HG03460 (cell line): ENCODE measurements around the gene EYA2.
"Not testable (repeated sequence)": the region's sequence is repeated elsewhere in the genome, so short reads cannot be mapped to it uniquely, and the experiment has no call there.

Experiments
- ATAC-seq: cut with Tn5 transposase; IDR thresholded peaks from one replicate; pipeline ENCODE4 v1.9.1; 2021; ENCODE audit not compliant: unreplicated experiment

Gene EYA2

DNA sequence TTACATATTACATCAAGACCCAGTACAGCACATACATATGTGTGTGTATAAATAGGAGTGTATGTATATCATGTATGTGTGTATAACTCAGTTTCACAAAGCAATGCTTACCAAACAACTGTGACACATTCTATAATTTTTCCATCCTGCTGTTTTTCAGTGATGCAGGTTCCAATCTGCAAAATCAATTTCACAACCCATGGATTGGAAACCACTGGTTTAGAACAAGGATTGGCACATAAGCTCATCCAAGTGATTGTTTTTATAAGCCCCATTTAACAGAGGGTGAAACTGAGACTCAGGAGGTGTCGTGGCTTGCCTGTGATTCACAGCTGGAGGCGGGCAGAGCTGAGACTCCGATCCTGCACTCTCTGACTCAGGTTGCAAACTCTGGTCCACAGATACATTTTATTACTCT, 303.6 kb downstream of the EYA2 start:
- ATAC-seq: no peak

DNA sequence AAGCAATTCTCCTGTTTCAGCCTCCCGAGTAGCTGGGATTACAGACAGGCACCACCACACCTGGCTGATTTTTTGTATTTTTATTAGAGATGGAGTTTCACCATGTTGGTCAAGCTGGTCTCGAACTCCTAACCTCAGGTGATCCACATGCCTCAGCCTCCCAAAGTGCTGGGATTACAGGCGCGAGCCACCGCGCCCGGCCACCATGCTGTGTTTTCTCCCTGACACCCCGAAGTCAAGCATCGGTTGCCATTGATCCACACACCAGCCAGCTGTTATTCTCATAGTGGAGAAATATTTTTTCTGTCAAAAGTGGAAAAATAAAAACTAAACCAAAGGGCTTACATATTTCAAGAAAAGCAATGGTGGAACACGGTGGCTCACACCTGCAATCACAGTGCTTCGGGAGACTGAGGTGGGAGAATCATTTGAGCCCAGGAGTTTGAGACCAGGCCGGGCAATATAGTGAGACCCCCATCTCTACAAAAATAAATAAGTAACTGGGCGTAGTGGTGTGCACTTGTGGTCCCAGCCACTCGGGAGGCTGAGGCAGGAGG, 304.4 kb downstream of the EYA2 start:
- ATAC-seq: no peak

DNA sequence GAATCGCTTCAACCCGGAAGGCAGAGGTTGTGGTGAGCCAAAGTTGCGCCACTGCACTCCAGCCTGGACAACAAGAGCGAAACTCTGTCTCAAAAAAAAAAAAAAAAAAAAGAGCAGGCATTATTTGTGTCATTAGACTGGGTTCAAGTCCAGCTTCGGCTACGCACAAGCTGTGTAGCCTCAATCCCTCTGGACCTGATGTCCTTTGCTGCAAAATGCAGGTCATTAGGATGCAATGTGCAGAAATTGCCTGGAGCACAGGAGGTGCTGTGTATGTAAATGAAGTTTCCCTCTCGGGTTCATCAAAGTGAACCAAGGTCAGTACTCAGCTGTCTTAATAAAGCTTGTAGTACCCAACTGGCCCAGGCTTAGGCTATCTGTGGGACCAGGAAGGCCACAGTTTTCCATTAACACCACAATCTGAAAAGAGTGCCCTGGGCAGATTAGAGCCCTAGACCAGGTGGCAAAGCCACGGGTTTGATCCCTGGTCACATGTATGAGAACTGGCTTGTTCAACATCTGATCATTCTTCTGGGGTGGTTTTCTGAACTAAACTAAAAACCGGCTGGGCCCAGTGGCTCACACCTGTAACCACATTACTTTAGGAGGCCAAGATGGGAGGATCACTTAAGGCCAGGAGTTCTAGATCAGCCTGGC, 306.6 kb downstream of the EYA2 start:
- ATAC-seq: no peak

DNA sequence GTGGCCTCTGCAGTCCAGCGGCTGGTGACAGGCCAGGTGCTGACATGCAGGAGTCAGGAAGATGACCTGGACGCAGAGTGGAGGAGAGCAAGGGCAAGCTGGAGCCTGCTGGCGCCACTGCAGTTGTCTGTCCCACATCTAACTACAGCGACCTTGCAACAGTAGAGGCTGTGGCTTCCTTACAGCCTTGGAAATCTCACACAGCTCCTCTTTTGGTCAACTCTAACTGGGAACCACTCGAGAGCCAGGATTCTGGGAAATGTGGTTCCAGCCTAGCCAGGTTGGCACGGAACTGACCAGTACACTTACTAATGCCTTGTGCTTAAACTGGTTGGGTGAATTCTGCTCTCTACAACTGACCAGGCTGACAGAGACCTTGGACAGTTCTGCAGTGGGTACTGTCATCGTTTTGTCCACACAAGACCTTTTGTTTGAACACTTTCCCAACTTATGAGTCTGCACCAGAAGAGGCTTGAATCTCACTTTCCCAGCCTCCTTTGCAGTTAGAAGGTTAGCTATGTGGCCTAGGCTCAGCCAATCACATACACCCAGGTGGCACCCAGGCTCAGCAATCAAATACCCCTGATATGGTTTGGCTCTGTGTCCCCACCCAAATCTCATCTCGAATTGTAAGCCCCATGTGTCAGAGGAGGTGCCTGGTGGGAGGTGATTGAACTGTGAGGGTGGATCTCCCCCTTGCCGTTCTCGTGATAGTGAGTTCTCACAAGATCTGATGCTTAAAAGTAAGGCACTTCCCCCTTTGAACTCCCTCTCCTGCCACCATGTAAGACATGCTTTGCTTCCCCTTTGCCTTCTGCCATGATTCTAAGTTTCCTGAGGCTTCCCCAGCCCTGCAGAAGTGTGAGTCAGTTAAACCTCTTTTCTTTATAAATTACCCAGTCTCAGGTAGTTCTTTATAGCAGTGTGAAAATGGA, 308.4 kb downstream of the EYA2 start:
- ATAC-seq: no peak

DNA sequence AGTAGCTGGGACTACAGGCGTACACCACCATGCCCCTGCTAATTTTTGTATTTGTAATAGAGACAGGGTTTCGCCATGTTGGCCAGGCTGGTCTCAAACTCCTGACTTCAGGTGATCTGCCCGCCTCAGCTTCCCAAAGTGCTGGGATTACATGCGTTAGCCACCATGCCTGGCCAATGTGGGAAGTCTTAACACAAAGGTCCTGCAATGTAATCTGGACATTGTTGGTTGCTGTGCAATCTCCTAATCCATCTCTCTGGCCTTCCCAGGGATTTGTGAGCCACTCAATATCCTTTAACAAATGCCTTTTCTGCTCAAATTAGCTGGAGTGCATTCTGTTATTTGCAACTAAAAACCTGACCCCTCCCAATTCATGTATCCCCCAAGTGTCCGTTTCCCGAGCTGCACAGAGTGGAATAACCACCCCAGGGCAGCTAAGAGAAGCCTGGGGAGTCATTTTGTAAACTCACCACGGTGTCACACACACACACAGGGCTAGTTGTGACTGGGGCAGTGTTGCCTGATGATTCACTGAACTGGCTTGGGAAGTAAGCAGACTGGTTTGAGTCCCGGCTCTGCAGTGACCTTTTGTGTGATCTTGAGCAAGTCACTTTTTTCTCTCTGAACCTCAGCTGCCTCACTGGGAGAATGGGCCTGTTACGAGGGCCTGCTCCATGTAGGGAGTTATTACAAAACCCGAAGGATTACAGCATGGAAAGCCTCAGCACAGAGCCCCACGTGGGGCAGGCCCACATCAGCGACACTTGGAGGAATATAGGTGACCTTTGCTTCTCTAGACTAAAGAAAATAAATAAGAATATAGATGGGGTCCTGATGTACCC, 309.6 kb downstream of the EYA2 start:
- no peak for ATAC-seq

DNA sequence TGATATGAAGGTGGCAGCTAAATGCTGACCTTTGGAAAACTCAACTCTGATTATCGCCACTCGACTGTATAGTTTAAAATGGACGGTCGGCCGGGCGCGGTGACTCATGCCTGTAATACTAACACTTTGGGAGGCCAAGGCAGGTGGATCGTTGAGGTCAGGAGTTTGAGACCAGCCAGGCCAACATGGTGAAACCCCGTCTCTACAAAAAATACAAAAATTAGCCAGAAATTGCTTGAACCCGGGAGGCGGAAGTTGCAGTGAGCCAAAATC, 310.1 kb downstream of the EYA2 start:
- not testable (repeated sequence) for ATAC-seq

DNA sequence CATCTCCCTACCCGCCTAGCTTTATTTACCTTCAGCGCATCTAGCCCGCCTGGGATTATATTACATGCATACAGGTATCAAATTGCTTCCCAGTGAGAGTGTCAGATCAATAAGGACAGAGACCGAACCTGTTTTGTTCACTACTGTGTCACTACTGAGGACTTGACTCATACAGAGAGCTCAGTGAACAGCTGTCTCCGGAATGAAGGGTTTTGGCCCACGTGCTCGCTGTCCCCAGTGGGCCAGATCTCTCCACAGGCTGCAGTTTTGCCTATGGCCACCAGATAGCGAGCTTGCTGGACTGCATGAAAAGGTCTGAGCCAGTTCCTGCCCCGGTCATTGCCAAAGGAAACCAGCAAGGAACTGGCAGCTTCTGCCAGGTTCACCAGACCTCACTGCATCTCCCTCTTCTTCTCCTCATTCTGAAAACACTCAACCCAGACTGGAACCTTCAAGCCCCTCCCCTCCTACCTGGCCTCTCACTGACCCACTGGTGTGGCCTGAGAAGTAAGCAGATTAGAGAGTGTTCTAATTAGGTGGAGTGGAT, 311.0 kb downstream of the EYA2 start:
- ATAC-seq: no peak

DNA sequence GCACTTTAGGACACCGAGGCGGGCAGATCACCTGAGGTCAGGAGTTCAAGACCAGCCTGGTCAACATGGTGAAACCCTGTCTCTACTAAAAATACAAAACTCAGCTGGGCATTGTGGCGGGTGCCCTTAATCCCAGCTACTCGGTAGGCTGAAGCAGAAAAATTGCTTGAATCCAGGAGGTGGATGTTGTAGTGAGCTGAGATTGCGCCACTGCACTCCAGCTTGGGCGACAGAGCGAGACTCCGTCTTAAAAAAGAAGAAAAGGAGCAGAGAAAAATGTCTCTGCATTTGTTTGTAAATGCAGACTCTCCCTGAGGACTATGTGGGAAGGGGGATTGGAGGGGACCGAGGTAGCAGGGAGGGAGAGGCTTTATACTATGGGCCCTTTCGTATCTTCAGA, 311.9 kb downstream of the EYA2 start:
- not testable (repeated sequence) for ATAC-seq

DNA sequence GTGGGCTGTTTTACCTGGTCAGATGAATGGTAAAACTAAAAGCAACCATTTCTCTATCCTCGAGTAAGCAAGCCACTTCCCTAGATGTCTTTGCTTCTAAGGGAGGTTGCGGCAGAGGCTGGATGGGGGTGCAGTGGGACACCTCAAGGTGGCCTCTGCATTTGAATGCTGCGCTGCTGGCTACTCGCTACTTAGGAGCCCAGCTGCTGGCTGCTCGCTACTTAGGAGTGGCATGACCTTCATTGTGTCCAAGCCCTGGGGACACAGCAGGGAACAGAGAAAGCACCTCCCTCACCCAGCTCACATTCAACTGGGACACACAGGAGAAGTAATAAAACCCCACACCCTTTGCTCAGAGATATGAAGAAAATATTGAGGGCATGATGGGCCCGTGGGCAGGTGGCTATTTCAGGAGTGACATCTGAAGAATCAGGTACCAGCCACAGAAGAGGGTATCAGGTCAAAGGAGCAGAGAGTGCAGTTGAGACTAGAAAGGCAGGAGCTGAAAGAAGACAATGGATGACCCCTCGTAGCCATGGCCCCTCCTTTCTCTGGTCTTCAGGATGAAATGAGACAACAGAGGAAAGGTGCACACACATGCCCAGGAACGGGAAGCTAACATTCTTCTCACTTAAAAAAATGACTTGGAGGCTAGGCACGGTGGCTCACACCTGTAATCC, 312.5 kb downstream of the EYA2 start:
- no peak for ATAC-seq

DNA sequence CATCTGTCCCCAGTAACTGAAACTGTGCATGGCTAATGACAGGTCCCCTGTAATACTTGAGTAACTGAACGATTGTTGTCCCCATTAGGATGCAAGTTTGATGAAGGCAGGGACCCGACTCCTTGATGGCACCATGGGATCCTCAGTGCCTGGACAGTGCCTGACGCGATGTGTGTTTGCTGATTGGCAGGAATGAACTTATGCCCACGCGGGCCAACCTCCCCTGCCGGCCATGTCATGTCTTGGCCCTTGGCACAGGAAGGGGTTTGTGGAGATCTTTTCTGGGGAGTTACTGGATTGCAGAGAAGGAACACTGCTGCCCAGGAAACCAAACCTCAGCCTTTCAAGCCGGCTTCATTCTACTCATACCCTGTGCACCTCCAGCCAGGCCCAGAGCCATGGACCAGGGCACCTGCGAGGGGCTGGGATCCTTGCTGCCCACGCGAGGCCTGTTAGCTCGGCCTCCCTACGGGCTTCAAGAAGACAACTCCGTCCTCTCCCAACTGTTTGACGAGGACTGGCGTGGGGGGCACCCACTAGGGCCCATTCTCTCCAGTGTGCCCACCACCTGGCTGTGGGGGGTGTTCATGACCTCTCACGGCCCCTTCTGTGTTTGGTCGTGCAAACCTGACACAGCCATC, 314.0 kb downstream of the EYA2 start:
- ATAC-seq: no peak

DNA sequence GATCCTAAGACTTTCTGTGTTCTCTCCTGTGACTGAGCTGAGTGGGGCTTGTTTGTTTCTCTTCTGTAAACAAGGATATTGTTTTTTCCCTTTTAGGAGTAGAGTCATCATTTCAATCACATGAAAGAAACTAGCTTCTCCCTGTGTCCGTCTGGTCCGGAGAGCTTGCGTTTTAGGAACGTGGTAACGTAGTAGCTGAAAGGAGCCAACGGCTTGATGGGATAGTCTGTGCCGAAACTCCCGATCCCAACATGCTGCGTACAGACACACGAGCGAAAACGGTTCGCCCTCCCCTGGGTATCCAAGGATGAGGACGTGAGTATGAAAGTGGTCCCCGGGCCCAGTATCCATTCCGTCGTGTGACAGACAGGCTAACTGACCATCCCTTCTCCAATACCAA, 315.3 kb downstream of the EYA2 start:
- no peak for ATAC-seq

DNA sequence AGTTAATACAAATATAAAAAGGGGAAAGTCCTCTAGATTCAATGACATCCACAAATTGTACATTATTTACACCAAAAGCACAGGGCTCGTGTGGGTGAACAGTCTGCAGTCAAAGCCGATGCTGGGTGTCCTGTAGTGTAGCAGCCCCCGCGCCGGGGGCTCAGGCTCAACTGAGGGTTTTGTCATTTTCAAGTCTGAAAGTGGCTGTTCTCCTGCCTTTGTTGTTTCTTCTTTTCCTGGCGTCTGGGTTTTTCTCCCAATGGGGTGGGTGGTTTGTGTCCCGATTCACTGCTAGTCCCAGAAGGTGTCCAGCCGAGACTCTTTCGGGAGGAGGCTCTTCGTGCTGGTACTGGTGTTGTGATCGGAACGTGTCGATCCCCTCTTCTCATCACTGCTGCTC, 315.8 kb downstream of the EYA2 start:
- no peak for ATAC-seq

DNA sequence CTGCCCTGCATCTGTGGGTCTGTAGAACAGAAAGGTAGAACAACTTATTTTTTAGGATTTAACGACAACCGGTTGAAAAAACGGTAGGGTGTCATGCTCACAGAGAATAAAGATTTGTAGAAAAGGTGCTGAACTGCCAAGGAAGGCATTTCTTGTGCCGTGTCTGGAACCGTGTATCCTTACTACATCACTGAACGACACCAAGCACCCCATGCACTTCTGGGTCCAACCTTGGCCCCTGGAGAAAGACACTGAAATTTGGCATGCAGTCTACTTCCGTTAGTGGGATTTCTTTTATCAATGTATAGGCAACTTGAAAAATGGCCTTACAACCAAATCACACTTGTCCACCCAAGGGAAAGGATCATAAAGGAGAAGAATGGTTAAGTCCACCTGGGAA, 316.4 kb downstream of the EYA2 start:
- no peak for ATAC-seq

DNA sequence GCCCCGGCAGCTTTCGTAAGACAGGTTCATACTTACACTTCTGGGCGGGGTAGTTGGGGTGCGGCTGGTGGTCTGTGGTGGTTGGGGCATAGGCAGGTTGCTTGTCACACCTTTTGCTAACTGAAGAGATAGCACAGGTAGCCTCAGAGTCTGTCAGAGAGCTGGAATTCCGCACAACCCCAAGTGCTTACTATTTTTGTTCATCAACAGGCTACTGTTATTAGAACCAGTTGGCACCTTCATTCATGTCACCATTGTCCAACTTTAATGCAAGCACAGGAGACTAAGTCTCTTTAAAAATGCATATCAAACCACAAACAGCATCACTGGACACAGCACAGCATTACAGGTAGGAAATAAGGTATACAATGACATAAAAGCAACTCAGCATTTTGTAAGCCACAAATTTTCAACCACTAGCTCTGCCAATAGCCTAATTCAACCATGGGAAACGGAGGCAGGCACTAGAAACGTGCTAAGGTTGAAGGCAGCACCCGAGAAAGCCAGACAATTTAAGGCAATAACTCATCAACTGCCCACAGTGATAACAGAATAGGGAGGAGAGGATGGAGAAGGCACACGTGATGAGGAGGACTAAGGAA, 318.1 kb downstream of the EYA2 start:
- no peak for ATAC-seq

DNA sequence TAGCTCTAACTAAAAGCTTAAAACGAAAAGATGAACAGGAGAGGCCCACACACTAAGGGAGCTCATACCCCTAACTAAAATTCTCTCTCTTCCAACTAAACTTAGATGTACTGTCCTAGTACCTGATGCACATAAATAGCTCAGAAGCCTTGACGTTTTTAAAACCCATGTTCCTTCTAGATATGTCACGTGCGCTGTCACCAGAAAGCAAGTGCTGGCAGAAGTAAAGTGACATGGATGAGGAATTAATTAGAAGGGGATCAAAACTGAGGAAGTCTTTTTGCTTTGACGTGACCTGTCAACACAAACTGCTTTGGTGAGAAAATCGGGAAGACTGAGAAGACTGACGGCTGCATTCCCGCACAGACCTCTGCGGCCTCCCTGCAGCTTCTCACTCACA, 319.3 kb downstream of the EYA2 start:
- ATAC-seq: no peak

DNA sequence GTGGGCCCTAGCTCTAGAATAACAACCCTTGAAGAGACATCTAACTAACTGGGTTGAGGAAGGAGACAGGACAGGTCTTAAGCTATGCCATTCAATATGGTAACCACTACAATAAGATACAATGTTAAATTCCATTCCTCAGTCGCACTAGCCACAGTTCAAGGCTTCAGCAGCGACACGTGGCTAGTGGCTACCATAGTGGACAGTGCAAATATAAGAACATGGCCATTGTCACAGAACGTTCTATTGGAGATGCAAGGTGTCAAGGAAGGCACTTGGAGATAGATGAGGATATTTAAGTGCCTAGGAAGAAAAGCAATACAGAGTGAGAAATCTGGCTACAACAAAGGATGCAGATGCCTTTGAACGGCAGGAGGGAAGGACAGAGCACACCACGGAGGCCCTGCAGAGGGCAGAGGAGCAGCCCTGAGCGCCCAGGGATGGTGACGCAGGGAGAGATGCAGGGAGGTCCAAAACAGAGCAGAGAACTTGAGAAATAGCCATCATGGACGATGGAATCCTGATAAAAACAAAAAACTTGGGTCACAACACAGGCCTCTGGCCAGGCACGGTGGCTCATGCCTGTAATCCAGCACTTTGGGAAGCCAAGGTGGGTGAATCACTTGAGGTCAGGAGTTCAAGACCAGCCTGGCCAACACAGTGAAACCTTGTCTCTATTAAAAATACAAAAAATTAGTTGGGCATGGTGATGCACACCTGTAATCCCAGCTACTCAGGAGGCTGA, 321.2 kb downstream of the EYA2 start:
- ATAC-seq: no peak

DNA sequence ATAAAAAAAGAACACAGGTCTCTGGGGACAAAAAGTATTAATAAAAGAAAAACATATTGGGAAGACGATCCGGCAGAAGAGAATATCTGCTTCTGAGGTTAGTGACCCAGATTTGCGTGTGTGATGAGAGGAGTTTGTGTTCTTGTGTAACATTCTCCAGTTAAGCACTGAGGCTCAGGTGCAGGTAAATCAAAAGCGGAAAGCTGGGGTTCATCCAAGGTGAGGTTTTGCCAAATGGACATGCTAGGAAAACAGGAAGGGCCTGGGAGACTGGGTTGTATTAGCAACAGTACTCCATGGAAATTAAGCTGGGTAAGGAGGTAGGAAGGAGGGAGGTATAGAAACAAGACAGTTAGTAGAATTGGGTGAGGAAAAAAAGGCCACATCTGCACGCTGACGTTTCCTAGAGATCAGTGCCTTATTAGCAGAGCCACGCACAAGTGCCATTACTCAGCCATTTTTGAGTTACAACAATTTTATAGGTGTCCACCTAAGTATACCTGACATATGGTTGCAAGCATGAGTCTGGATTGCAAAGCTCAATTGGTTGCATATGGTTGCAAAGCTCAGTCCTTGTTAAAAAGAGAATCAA, 322.3 kb downstream of the EYA2 start:
- no peak for ATAC-seq
